Measurements from ENCODE around the gene LINGO1.

The LINGO1 gene, protein sequence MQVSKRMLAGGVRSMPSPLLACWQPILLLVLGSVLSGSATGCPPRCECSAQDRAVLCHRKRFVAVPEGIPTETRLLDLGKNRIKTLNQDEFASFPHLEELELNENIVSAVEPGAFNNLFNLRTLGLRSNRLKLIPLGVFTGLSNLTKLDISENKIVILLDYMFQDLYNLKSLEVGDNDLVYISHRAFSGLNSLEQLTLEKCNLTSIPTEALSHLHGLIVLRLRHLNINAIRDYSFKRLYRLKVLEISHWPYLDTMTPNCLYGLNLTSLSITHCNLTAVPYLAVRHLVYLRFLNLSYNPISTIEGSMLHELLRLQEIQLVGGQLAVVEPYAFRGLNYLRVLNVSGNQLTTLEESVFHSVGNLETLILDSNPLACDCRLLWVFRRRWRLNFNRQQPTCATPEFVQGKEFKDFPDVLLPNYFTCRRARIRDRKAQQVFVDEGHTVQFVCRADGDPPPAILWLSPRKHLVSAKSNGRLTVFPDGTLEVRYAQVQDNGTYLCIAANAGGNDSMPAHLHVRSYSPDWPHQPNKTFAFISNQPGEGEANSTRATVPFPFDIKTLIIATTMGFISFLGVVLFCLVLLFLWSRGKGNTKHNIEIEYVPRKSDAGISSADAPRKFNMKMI

DNA sequence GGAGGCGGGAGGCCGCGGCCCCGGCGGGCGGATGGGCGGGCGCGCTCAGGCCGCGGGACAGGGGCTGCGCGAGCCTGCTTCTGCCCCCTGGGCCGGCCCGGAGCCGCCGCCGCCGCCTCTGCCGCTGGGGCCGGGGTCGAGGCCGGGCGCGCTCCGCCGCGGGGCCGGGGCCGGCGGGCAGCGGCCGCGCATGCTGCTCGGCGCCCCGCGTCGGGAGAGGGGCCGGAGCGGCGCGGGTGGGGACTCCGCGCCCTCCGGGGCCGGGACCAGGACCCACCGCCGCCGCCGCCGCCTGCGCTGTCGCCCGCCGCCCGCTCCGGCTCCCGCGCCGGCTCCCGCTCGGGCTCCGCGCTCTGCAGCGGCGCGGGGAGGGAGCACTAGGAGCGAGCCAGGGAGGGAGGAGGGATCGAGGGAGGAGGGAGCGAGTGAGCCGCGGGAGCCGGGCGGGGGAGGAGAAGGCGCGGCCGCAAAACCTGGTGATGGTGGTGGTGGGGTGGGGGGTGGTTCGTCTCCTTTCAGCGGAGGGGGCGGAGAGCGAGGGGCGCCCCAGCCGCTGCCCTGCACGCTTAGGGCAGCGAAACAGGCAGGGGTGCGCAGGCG, at the start of gene LINGO1:
Gene LINGO1 (minus strand): TSS at position 379 of the 600 bp plus-strand sequence. CDS start 597 bp downstream, outside the sequence.
- DNase-seq (ENCODE audit: low spot score) = peak; percentile 75

DNA sequence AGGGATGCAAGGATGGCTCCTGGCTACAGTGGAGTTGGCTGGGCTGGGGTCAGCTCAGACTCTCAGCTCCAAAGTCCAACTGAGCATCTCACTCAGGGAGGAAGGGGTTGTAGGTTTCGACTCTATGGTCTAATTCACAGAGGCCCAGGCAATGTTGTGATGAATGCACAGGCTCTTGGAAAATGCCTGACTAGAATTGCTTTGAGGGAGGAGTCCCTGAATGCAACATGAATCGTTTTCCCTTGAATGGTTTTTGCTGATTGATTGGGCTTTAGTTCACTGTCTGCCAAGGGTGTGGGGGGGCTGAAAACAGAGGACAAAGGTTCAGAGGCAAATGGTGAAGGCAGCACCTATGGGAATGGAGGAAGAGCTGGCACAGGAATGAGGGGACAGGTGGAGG, 48.6 kb upstream of the LINGO1 start:
- no peak for DNase-seq (ENCODE audit: low spot score)

DNA sequence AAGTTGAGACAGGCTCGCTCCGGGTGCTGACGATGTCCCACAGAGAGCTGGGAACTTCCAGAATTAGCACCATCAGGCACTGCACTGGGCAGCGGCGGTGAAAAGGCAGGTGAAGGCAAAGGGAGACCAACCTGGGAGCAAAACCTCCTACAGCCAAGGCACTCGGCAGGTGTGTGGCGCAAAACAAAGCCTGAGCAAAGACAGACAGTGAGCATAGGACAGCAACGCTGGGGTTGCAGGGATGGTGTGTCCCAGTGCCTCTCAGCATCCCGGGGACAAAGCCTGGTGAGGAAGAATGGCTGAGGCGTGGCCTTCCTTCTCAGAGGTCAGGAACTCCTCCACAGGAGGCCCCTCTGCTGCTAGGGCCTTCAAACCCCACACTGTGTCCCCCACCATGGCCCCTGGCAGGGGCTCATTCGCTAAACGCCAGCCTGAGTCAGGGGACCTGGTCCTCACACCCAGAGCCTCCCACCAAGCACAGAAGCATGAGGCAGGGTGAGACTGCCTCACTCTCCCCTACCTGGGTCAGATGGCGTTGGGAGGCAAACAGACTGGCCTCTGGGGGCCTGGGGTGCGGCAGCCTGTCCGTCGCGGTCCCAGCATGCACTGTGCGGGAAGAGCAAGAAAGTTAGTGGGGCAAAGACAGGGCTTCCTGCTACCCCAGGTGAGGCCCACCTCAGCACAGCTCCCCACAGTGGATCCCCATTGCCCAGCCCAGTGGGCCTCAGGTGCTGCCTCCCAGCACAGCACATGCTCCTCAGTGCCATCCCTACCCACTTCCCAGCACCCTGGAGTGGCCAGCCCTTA, 44.1 kb upstream of the LINGO1 start:
- DNase-seq (ENCODE audit: low spot score) = no peak

DNA sequence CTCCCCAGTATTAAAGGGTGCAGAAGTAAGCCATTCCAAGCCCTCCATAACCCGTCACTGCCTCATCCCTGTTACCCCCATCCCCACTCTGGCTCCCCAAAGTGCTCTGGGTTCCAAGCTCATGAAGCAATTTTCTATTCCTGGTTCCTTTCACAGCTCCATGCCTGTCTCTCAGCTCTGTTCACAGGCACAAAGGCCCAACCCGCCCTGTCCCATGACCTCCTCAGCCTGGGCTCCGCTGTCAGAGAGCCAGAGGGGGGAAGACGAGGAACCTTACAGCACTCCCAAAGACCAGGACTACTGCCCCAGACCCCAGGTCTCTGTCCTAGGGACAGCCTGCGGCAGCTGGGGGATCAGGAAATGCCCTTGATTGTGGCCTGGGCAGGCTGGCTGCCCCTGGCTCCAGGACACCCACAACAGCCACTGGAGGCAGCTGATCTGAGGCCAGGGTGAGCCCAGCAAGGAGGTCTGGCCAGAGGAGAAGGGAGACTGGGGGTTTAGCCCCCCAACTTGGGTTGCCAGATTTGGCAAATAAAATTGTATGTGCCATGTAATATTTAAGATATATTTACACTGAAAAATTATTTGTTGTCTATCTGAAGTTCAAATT, 43.2 kb upstream of the LINGO1 start:
- no peak for DNase-seq (ENCODE audit: low spot score)

DNA sequence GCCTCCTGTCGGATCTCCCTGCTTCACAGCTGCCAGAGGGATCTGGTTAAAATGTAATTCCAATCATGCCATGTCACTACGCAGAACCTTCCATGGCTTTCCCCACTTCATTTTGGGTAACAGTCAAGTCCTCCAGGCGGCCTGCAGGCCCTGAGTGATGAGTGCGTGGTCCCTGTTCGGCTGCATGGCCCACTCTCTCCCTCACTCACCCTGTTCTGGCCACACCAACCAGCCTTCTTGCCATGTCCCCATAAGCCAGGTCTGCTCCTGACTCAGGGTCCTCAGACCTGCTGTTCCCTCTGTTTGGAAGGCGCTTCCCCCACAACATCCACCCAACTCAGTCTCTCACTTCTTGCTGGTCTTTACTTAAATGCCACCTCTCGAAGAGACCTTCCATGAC, 41.6 kb upstream of the LINGO1 start:
- DNase-seq (ENCODE audit: low spot score) = no peak

DNA sequence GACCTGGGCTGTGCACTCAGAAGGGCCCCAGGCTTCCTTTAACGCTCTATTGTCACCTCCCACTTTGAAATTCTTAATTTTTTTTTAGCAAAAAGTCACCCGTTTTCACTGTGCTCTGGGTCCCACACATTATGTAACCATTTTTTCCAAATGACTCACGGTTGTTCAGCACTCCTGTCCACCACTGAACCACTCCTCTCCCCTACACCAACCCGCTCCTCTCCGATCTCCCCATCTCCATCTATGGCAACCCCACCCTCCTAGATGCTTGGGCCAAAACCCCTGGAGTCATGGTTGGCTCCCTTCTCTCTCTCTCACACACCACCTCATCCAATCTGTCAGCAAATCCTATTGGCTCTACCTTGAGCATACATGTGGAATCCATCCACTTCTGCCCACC, 41.2 kb upstream of the LINGO1 start:
- DNase-seq (ENCODE audit: low spot score) = no peak

DNA sequence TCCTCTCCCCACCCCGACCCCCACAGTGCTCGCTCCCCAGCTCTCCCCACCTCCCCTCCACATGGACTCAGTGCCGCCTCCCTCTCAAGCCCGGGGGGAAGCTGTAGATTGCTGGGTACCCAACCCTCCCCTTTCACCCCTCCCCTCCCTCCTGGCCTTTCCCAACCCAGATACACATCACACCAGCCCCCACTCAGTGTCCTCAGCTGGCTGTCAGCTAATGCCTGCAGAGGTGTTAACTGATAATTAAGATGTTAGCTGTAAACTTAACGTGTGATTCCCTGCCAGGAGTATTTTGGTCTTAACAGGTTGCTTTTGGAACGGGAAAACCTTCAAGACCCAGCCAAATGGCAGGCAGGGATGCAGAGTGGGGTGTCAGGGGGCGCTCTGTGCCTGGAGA, 39.4 kb upstream of the LINGO1 start:
- DNase-seq (ENCODE audit: low spot score) = no peak

DNA sequence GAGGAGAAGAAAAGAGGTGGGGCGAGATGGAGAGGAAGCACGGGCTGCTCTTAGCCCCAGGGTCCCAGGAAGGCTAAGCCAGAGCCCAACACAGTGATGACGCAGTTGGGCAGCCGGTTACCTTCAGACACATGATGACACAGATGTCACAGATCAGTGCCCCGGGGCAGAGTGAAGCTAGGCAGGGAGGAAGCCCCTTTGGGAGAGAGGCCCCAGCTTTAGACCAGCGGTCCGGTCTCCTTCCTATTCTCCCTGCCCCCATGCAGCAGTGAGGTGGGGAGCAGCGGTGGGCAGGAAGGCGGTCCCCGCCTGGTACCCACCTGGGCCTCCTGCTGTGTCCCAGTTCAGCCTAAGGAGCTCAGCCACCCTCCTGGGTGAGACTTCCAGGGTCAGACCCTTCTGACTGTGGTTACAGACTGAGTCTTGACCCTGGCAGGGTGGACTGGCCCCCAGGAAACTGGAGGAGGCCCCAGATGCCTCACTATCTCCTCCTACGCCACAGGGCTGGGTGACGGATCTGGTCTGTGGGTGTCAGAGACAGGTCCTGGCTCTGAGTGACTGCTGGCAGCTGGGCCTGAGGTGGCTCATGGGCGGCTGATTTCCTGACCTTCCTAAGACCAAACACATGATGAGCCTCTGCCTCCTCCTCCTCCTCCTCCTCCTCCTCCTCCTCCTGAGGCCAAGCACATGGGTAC, 38.8 kb upstream of the LINGO1 start:
- no peak for DNase-seq (ENCODE audit: low spot score)

DNA sequence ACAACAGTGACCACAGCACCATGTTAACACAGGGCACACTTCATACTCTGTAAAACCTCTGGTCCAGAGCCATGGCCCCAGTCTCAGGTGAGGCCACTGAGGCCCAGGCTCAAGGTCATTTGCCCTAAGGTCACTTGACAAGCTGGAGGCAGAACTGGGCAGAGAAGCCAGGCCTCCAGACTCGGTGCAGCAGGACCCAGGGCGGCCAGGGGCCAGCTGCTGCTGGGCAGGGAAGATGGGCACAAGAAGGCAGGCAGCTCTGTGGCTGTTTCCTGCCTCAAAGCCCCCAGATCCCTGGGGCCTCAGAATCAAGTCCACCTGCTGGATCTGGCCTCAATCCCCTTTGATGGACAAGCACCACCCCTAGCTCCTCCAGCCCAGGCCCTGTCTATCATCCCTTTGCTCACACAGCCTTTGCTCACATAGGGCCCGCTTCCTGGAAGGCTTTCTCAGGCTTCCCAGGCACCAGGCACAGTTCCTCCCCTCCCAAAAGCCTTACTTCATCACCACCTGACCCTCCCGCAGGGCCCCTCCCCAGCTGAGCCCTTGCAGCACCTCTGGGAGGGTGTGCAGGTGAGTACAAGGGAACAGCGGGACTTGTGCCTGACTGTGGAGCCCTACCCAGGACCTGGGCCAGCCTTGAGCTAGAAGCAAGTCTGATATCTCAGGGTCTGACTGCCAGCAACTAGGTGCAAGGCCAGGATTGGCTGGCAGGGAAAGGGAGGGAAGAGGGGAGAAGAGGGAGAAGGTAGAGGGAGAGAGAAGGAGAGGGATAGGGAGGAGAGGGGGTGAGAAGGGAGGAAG, 38.0 kb upstream of the LINGO1 start:
- no peak for DNase-seq (ENCODE audit: low spot score)

DNA sequence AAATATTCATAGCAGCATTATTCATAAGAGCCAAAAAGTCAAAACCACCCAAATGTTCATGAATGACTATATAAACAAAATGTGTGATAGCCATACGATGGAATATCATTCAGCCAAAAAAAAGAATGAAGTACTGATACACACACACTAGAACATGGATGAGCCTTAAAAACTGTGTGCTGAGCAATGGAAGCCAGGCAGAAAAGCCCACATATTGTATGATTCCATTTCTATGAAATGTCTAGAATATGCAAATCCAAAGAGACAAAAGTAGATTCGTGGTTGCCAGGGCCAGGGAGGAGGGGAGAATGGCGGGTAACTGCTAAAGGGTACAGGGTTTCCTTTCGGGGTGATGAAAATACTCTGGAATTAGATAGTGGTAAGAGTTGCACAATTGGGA, 37.2 kb upstream of the LINGO1 start:
- DNase-seq (ENCODE audit: low spot score) = no peak

DNA sequence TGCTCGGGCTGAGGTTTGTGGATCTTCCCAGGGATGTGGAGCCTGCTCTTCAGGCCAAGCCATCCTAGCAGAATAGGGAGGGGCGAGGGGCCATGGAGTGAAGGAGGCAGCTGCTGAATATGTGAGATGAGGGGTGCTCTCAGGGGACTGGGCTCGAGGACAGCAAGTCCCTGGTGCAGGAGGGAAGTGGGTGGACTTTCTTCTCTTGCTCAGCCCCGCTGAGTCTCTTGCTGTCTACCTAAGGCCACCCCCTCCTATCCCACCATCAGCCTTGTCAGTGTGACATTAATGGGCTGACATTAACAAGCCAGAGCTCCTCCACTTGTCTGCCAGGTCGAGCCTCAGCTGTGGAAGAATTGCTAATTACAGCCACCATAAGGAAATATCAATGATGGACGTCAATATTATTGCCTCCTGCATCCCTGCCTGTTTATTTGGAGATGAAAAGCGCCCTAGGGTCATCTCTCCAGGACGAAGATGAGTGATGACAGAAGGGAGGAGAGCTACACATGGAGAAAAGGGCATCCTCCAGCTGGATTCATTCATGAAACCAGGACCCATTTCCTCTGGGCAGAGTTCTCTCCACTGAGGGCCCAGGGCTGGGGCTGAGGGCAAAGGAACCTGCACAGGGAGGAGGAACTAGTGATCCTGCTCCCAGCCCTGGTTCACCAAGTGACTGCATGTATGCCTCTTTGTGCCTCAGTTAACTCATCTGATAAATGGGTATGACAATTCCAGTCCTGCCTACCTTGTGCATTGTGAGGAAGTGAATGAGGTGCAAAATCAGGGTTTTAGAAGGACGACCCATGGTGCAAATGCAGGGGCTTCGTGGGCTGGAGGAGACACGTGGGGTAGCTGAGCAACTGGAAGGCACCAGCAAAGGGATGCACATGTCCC, 34.9 kb upstream of the LINGO1 start:
- no peak for DNase-seq (ENCODE audit: low spot score)

DNA sequence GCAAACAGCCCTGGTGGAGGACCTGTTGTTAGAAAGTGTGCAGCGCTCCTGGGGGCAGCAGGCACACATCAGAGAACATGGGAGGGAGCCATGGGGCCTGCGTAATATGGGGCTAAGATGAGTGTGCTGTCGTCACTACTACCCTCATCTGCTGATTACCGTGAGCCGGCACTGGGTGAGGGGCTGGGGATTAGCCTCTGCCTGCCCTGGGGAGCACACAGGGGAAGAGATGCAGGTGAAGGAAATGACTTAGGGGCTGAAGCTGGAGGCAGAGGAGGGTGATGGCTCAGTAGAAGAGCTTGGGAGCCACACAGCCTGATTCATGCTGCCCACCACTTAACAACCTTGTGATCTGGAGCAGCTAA, 33.6 kb upstream of the LINGO1 start:
- no peak for DNase-seq (ENCODE audit: low spot score)

DNA sequence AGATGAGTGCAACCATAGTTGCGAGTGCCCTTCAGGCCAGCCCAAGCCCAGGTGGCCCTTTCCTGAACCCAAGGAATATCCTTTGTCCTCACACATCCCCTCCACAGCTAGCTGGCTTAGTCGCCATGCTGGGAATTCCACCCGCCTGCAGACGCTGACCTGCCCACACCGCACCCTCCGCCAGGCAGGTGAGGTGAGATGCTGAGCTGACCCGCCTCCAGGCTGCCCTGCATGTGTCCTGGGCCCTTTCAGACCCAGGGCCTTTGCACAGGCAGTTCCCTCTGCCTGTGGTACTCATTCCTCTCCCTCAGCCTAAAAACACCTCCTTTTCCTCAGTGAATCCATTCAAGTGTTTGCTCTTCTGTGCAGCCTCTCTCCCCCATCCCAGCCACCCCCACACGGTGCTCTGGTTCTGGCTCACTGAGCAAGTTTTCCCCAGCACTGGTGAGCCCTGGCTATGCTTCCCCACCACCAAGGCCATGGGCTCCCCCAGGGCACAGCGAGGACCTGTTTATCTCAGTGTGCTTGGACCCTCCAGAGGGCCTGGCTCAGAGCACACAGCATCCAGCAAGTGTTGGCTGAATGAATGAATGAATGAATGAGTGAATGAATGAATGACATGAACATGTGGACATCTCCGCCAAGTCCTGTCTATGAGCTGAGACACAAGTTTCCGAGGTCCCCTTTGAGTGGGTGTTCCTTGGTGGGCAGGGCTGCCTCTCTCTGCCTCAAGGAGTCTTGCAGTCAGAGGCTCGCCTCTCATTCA, 33.0 kb upstream of the LINGO1 start:
- no peak for DNase-seq (ENCODE audit: low spot score)

DNA sequence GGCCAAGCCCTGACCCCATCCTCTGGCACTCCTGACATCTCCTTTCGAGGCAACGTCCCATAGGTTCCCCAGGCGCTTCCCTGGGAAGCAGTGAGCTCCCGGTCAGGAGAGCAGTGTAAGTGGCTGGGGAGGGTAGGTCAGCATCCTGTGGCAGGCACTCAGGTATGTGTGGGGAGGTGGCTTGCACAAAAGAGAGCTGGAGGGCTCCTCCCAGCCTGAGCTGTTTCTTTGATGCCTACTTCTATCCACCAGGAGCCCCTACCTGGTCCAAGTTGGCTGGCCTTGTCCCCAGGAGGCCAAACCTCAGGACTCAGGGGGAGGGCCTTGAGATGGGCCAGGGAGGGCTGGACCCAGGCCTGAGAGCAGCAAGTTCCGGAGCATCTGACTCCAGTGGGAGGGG, 31.7 kb upstream of the LINGO1 start:
- DNase-seq (ENCODE audit: low spot score) = no peak

DNA sequence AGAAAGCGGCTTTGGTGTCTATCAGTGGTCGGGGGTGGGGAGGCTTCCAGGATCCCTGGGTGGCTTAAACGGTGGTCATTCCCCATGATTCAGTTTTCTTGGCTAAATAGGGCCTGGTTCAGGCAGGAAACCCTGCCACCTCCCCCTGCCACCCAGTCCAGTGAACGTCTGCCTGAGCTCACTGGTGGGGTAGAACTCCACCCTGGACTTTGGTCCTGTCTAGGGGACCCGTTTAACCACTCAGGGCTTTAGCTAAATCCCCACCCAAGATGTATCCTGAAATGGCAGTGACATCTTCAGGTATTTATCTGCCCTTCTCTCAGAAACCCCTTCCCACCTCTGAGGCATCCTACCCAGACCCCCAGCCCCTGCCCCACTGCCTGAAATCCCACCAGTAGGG, 30.5 kb upstream of the LINGO1 start:
- no peak for DNase-seq (ENCODE audit: low spot score)

DNA sequence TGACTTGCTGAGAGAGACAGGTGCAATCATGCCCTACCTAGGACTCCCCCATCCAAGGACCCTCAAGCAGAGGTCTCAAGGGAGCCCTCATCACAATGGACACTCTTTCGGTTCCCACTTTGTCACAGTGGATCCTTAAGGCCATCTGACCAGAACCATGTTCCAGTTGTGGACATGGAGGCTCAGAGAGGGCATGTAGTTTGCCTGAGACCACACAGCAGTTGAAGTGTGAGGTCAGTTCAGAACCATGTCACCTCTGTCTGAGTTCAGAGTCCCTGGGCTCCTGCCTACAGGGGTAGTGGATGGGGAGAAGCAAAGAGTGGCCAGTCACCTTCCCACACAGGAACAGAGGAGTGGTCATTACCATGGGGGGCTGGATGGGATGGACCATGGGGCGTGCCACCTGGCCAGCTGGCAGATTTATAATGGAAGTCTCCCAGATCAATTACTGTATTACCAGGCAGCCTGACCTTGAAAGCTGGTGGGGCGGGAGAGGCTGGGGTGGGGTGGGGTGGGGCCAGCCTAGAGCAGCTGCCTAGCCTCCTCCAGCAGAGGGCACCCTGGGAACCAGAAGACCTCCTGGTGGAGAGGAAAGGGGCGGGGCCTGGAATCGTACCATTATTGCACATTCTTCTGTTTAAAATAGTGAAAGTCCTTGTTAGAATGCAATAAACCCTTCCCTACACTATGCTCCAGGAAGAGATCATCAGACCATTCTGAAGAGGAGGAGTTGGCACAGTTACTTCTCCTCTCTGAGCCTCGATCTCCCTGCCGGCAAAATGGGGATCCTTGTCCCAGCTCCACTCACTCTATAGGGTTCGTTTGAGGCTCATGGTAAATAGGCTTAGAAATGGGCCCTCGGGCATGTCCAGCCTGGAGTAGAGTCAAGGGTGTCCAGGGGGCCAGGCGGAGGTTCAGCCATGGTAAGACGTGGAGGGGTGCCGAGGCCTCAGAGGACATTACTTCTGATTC, 26.9 kb upstream of the LINGO1 start:
- DNase-seq (ENCODE audit: low spot score) = peak; percentile 67

DNA sequence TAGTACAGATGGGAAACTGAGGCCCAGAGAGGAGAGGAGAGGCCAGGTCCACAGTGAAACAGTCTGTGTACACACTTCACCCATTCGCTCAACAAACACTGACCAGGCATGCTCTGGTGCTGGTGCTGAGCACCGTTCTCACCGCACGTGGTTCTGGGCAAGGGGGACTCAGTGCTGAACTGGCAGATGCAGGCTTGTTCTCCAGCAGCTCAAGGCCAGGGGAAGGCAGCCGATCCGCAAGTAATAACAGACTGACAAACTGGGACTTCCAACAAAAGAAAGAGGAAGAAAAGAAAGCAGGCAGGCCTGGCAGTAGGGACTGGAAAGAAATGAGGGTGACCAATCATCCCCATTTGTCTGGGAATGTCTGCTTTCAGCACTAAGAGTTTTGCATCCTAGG, 25.6 kb upstream of the LINGO1 start:
- DNase-seq (ENCODE audit: low spot score) = no peak

Data from ecto neural progenitor cell (in vitro differentiated cells).